GM18498 (cell line): ENCODE results near the gene FAM151A.

Experiments used
- ATAC-seq: cut with Tn5 transposase; IDR thresholded peaks from one replicate; pipeline ENCODE4 v1.9.1; 2021; ENCODE audit warnings: mild to moderate bottlenecking, moderate library complexity; ENCODE audit not compliant: unreplicated experiment

Gene FAM151A

GRCh38 chr1:54623216-54624007 is at the start of gene FAM151A:
Gene FAM151A, minus strand, starts transcription at chr1:54623525. Its CDS starts 130 bp downstream, at chr1:54623395.
- ATAC-seq, result no peak

GRCh38 chr1:54671985-54672608 is 48.8 kb upstream of the FAM151A start:
- ATAC-seq, result peak; percentile 80

GRCh38 chr1:54668567-54668966 is 45.2 kb upstream of the FAM151A start:
- ATAC-seq, result no peak

- ATAC-seq, result no peak
These were observed 44.5 kb upstream of the FAM151A start for GRCh38 chr1:54667797-54668196.

GRCh38 chr1:54666333-54666732 is 43.0 kb upstream of the FAM151A start:
- ATAC-seq, result no peak

GRCh38 chr1:54665852-54666251 is 42.5 kb upstream of the FAM151A start:
- no peak for ATAC-seq

GRCh38 chr1:54664364-54664763 is 41.0 kb upstream of the FAM151A start:
- ATAC-seq, result no peak

- no peak for ATAC-seq
These were observed 40.4 kb upstream of the FAM151A start for GRCh38 chr1:54663725-54664124.

GRCh38 chr1:54658164-54658913 is 35.0 kb upstream of the FAM151A start:
- ATAC-seq, result no peak

- ATAC-seq, result no peak
These were observed 29.7 kb upstream of the FAM151A start for GRCh38 chr1:54653036-54653435.

- ATAC-seq, result no peak
These were observed 28.8 kb upstream of the FAM151A start for GRCh38 chr1:54652168-54652567.

GRCh38 chr1:54651608-54652007 is 28.3 kb upstream of the FAM151A start:
- no peak for ATAC-seq

GRCh38 chr1:54650417-54650816 is 27.1 kb upstream of the FAM151A start:
- ATAC-seq, result no peak

- ATAC-seq, result no peak
These were observed 26.6 kb upstream of the FAM151A start for GRCh38 chr1:54649921-54650320.

- ATAC-seq, result no peak
These were observed 26.0 kb upstream of the FAM151A start for GRCh38 chr1:54649130-54649898.

GRCh38 chr1:54645806-54646676 is 22.7 kb upstream of the FAM151A start:
- no peak for ATAC-seq

- no peak for ATAC-seq
These were observed 20.4 kb upstream of the FAM151A start for GRCh38 chr1:54643736-54644135.

- ATAC-seq, result no peak
These were observed 17.8 kb upstream of the FAM151A start, which contains the start of gene MROH7 for GRCh38 chr1:54640863-54641836. Gene MROH7, plus strand, starts transcription at chr1:54641786. Its CDS starts 11,141 bp downstream, at chr1:54652927.

- no peak for ATAC-seq
These were observed 17.0 kb upstream of the FAM151A start for GRCh38 chr1:54640361-54640760.
